HG02973 (cell line): ENCODE measurements around the gene DIP2C.
"Not testable (repeated sequence)": the region's sequence is repeated elsewhere in the genome, so short reads cannot be mapped to it uniquely, and the experiment has no call there.

ENCODE experiments used
- ATAC-seq: cut with Tn5 transposase; IDR thresholded peaks from one replicate; pipeline ENCODE4 v1.9.1; 2021; ENCODE audit warnings: moderate library complexity; ENCODE audit not compliant: unreplicated experiment

Gene DIP2C

DNA sequence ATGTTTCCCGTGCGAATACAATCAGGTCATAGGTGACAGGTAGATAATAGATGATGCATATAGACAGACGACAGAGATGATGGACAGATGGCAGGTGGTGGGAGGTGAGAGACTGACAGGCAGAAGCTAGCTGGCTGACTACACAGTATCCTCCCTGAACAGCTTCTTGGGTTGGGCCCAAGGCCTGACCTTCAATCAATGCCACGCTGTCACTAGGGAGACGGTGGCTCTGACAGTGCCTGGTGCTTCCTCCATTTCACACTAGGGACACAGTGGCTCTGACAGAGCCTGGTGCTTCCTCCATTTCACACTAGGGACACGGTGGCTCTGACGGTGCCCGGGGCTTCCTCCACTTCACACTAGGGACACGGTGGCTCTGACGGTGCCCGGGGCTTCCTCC, 200.1 kb downstream of the DIP2C start:
- ATAC-seq, result no peak

DNA sequence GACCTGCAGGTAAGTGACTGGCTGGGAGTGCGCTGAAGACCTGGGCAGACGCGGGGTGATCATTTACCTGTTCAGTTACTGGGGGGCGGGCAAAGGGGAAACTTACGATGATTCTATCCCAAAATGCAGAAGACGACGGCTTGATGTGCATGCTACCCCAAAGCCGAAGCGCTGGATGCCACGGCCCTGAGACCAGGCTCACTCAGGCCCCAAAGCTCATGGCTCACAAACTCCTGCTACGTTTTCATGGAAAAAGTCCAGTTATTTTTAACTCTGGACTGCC, 200.6 kb downstream of the DIP2C start:
- ATAC-seq, result no peak

DNA sequence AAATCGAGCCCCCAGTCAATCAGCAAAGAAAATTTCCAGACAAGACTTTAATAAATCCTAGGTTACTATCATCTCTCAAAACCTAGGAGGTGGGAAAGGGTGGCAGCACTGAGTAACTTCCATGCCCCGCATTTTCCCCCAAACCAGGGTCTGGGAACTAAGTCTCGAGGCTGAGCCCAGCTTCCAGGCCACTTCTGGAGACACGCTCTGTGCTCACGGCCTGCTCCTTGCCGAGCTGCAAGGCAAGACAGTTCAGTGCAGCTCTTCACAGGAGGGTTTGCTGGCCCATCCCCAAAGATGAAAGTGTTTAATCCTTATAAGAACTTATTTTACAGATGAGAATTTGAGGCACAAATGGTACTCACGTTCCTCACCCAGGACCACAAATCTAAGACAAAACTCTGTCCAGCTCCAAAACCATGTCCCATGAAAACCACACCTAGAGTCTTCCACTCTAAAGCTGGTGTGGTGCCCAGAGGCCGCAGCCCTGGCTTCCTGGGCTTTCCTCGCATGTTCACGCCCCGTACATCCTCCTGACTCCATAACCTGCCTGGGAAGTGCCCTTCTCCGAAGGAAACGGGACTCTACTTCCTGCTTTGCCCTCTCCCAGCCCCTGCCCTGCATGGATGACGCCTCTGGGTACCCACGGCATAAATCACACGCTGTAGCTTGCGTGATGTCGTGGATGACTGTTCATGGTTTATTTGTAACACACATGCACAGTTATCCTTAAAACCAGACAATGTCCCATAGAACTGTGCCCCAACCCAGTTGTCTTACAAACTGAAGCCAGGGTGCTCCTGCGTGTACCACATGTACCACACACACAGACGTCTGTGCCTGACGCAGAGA, 201.2 kb downstream of the DIP2C start:
- ATAC-seq, result no peak

DNA sequence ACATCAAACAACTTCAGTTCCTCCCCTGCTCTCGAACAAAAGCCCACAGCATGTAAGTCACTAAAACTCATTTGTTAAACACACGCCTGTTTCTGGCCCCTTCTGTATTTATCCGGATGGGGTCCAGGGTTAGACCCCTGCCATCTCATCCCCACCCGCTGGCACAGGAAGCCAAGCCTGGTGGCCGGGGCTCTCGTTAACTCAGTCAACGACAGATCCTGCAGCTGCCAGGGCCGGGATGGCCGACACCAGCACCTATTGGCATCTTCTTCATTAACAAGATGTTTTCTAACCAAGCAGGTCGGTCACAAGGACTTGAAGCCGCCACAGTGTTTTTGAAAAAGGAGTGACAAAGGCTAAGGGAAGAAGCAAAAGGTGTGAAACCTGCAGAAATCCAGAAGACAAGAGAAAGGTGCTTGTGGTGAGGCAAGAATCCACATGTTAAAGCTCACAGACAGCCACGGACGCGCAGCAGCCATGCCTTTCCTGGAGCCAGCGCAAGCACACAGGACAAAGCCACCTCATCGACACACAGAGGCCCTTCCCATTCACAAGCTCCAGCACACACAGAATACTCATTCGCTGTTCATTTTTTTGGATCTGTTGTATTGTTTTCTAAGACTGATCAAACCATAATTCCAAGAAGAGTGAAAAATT, 202.7 kb downstream of the DIP2C start:
- no peak for ATAC-seq

DNA sequence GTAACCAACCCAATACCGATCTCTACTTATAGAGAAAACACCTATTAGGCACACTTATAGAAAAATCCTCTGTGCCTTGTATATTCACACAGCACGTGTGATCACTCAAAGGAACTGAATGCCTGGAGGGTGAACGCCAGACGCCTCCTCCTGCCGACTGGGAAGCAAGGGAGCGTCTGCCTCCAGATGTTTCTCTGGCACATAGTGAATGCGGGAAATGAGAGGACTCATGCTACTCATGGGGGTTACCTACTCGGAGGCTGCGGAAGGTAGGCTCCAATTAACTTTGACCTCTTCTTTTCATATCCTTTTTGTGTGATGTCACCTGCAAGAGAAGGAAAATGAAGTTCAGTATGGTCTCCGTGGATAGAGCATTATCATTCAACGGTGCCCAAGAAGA, 203.3 kb downstream of the DIP2C start:
- ATAC-seq, result no peak

DNA sequence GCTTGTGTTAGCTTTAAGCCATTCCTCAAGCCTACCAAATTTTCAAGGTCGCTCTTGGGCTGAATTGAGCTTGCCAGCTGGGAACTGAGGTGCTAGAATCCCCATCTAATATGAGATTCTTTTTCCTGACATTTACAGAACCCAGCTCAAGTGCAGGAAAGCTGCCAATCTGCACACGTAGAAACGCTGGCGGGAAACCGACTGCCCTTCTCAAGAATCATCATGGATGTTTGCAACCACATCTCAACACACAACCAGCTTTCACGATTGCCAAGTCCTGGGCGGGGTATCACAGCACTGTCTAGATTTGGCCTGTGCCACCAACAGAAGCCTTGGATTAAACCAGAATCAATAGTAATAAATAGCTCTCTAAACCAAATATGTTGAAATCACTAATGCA, 203.7 kb downstream of the DIP2C start:
- no peak for ATAC-seq

DNA sequence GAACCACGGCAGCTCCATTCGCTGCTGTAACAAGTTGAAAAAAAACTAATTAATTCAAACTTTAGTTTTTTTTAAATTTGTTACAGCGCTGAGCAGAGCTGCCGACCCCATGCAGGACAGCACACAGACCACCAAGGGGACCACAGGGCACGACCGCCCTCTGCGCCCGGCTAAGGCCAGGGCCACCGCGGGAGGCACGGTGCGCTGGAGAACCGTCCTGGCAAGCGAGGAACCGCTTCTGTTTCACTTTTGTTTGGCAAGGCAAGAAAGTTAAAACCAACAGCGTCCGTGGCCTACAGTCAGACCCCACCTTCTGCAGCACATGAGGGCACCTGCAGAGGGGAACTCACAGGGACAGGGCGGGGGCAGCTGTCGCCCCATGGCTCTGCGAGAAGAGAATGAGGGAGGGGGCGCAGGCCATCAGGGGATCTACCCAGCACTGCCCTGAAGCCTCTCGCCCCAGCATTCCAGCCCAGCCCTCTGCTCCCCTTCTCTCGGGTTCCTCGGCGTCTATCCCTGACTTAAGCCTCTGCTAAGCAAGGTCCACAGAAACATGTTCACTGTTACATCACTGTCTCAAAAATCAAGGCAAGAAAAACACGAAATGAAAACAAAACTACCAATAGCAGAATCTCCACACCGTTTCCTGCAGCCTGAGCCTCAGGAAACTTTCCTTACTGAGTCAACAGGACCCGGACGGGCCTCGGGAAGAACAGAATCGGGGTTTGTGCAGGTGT, 204.4 kb downstream of the DIP2C start:
- ATAC-seq, result peak; percentile 51

DNA sequence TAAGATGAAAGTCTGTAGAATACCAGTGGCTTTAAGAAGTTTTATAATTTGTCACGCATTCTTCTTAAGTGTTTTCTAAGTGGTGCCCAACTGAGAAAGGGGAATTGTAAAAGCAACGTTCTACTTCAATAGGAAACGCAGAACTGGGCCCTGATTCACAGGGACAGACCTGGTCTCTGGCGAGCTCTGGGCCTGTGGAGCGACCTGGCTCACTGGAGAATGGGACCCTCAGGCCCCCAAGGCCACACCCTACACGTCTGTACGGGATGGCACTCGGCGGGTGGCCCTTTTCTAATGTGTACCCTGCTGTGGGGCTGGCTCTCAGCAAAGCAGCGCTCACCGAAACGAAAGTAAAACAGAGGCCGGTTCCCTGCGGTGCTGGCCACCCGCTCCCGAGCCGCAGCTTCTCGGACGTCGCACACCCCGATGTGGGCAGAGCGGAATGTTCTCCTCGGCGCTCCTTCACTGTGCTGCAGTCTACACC, 205.0 kb downstream of the DIP2C start:
- no peak for ATAC-seq

DNA sequence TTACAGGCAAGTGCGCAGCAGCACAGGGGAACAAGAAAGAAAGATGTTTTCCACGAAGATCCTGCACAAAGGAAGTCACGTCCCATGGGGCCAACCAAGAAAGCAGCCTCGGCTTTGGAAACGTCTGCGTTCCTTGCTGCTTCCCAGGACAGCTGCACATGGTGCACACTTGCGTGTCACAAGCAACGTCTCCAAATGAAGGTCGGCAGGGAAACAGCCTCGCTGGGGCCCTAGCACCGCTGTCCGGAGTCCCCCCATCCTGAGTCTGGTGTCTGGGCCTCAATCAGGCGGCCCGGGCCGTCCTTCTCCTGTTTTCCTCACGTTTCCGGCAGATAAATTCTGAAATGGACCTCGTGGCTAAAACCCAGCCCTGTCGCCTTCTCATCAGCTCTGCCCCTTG, 206.2 kb downstream of the DIP2C start:
- ATAC-seq, result no peak

DNA sequence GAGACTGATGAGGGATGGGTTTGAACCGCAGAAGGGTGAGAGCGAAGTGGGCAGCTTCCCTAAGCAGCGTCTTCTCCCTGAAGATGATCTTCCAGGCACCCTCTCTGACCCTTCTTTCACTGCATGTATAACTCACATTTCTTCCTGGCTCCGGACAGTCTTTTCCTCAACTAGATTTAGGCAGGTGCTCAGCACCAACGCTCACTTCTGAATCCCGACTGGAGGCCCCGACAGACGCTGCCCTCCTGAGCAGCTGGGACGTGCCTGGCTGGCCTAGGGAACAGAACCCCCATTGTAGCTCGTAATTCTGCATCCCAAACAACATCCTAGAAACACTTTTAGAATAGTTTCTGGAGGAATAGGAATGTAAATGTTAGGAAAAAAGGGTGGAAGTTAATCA, 206.6 kb downstream of the DIP2C start:
- no peak for ATAC-seq

DNA sequence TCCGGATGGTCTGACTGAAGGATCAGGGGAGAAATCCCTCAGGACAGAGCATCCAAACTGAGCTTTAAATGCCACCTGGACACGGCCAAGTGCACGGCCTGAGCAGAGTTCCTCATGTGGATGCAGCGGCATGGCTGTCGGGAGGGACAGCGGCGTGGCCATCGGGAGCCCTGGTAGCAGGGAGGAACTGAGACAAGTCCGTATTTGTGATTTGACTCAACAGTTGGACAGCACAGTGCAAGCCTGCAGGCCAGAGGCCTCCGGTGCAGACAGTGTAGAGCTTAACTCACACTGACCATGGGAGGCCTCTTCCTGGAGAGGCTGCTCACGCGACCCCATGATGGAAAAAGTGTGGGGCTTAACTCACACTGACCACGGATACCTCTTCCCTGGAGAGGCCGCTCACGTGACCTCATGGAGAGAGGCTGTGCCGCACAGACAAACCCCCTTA, 207.4 kb downstream of the DIP2C start:
- ATAC-seq, result no peak

DNA sequence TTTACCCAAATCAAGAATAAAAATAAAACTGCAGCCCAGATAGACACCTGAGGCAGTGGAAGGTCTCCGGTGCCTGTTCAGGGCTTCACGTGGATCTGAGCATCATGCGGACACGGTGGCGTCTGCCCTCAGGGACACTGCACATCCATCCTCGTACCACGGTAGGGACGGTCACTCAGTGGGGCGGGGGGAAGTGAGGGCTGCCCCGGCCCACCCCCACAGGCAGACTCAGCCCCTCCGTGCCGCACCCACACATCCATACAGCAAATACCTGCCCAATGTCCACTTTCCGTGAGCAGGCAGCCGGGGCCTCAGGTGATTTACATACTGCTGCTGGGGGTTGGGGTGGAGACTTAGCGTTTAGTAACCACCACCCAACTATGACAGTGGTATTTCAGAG, 207.8 kb downstream of the DIP2C start:
- ATAC-seq, result no peak

DNA sequence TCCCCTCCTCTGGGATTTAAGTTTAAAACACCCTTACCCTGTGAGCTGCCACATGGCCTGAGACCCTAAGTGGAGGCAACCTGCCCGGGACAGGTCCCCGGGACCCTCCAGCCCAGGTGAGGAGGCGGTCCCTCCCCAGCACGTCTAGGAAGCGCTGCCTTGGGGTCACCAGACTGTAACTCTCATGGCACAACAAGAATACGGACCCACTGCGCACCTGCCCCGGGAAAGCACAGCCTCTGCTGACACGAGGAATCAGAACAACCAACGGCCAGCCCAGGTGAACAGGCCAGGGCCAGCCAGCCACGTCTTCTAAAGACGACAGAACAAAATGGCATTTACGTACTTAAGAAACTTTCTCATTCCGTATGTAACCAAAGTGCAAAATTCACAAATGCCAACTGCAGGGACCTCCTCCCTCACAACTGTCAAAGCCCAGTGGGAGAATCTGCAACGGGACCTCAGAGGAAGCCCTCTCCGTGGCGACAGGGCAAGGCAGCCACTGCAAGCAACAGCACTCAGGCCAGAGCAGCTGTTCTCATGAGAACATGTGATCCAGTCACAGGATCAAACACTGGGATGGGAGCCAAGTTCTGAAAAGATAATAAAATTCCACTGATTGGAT, 208.4 kb downstream of the DIP2C start:
- ATAC-seq, result no peak

DNA sequence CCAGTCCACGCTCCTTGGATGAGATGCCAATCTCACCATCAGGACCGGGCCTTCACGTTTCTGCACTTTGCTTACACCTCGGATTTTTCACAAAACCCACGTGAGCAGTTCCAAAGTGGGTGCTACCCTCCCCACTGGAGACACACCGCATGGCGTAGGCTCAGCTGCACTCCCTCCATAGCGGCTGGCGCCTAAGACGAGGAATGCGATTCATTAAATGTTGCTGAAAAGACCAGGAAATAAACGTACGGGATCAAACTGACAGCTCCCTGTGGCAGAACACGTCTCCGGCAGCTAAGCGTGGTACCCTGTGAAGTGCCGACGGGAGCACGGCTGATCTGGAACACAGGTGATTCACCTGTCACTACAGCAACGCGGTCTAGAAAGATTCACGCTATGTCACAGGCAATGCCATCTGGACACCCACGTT, 209.0 kb downstream of the DIP2C start:
- ATAC-seq, result no peak

DNA sequence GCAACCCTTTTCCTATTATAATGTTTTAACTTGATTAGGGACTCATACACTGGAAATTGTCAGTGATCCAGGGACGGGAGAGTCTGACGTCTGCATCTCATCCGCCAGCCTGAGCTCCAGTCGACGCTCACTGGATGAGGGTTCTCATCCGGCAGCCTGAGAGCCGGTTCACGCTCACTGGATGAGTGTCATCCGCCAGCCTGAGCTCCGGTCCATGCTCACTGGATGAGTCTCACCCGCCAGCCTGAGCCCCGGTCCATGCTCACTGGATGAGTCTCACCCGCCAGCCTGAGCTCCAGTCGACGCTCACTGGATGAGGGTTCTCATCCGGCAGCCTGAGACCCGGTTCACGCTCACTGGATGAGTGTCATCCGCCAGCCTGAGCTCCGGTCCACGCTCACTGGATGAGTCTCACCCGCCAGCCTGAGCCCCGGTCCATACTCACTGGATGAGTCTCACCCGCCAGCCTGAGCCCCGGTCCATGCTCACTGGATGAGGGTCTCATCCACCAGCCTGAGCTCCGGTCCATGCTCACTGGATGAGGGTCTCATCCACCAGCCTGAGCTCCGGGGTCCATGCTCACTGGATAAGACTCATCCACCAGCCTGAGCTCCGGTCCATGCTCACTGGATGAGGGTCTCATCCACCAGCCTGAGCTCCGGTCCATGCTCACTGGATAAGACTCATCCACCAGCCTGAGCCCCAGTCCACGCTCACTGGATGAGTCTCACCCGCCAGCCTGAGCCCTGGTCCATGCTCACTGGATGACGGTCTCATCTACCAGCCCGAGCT, 209.6 kb downstream of the DIP2C start:
- not testable (repeated sequence) for ATAC-seq

DNA sequence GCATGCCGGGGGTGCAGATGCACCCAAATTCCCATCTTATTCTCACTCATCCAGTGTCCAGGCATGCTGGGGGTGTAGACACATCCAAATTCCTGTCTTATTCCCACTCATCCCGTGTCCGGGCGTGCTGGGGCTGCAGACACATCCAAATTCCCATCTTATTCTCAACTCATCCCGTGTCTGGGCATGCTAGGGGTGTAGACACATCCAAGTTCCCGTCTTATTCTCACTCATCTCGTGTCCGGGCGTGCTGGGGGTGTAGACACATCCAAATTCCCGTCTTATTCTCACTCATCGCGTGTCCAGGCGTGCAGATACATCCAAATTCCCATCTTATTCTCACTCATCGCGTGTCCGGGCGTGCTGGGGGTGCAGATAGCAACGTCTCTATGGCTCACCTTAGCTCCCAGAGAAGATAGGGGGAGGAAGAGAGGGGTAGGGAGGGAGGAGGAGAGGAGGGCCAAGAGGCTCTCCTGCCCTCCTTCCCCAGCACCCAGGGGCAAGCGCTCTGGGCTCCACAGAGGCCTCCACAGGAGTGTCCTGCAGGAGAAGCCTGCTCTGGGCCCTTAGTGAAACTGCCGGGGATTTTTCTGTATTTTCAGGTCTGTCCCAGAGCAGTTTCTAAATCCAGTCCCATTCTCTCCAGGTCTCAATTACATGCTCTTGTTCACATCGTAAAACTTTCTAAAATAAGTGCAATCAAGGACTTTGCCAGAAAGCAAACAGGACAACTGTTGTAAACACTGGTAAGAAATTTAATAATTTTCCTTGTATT, 210.8 kb downstream of the DIP2C start:
- ATAC-seq, result no peak

DNA sequence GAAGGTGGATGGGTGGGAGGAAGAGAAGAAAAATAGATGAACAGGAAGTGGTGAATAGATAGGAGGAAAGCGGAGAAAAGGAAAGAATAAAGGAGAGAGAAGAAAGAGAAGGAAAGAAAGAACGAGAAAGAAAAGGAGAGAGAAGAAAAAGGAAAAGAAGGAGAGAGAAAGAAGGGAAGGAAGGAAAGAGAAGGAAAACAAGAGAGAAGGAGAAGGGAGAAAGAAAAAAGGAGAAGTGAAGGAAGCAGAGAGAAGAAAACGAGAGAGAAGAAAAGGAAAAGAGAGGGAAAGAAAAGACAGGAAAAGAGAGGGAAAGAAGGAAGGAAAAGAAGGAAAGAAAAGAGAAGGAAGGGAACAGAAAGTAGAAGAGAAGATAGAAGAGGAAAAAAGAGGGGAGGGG, 211.8 kb downstream of the DIP2C start:
- no peak for ATAC-seq

DNA sequence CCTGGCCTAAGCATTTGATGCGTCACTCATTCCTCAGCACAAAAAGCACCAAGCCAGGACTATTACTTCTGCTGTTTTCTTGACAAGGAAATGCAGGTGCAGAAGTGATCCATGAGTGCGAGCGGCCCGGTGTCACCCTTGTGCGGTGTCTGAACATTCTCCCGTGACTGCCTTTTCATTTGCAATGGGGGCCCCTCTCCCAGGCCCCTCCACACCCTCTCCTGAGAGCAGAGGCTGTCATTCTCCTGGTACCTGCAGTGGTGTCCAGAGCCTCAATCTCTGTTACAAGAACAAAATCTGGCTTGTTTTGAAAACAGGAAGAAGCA, 213.1 kb downstream of the DIP2C start:
- no peak for ATAC-seq

DNA sequence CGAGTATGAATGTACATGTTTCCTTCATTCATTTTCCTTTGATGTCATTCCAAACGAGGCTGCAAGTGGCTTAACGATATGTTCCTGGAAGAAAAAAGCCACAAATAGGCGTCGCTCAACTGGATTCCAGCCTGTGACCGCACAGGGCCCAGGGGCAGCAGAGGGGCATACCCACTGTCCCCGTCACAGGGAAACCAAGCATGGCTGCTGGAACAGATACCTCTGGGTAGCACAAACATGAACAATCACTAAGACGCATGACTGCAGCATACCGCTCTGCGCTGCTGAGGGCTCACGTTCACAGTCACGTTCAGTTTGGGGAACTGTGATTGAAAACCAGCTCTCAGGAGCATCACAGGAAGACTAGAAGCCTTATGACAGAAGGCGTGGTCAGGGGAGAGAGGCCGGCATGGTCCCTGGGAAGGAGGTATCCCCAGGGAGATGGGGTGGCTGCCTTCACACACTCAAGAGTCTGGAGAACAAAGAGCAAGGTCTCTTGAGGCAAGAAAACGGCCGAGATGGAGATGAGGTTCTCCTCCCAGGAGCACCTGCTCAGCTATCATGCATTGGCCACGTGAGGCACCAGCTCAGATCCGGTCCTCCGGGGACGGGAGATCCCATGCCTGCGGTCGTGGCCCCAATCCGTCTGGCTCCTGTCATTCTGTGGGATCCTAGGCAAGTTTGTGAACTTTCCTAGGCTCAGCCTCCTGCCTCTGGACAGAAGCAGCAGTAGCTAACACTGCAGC, 213.6 kb downstream of the DIP2C start:
- ATAC-seq, result no peak
